ENCODE results near the gene DHPS.

Gene DHPS

GRCh38 chr19:12694641-12695040 is 13.0 kb upstream of the DHPS start:
- DNase-seq = no peak
- no peak for TF ChIP-seq CTCF (IDR thresholded peaks at IDR 0.05; ENCODE audit: low read depth, low read length)
- peaks cover 9% of the 10 kb centered on the region for H3K36me3 ChIP-seq
- no peaks in the 10 kb centered on the region for H3K27me3 ChIP-seq (ENCODE audit: insufficient read depth, low read depth, severe bottlenecking)
- H3K9me3 ChIP-seq (ENCODE audit: severe bottlenecking) = no peaks in the 10 kb centered on the region
- no peak overlapping the region for H3K4me3 ChIP-seq (ENCODE audit: low read depth, low read length)
- H3K27ac ChIP-seq = no peak overlapping the region

- H3K4me3 ChIP-seq (ENCODE audit: low read depth, low read length) = no peak overlapping the region
- TF ChIP-seq CTCF (IDR thresholded peaks at IDR 0.05; ENCODE audit: low read depth, low read length) = no peak
- no peak overlapping the region for H3K27ac ChIP-seq
- no peaks in the 10 kb centered on the region for H3K9me3 ChIP-seq (ENCODE audit: severe bottlenecking)
- H3K36me3 ChIP-seq = no peaks in the 10 kb centered on the region; the same call in 1 of the 2 replicates
- H3K27me3 ChIP-seq (ENCODE audit: insufficient read depth, low read depth, severe bottlenecking) = no peaks in the 10 kb centered on the region
- no peak for DNase-seq
These were observed 11.3 kb upstream of the DHPS start for GRCh38 chr19:12692960-12693359.

- DNase-seq = no peak
- no peaks in the 10 kb centered on the region for H3K9me3 ChIP-seq (ENCODE audit: severe bottlenecking)
- H3K4me3 ChIP-seq (ENCODE audit: low read depth, low read length) = no peak overlapping the region
- no peaks in the 10 kb centered on the region for H3K27me3 ChIP-seq (ENCODE audit: insufficient read depth, low read depth, severe bottlenecking)
- no peak overlapping the region for H3K27ac ChIP-seq
- no peak for TF ChIP-seq CTCF (IDR thresholded peaks at IDR 0.05; ENCODE audit: low read depth, low read length)
- H3K36me3 ChIP-seq = no peaks in the 10 kb centered on the region; the same call in 1 of the 2 replicates
These were observed 8.0 kb upstream of the DHPS start for GRCh38 chr19:12689581-12690216.

GRCh38 chr19:12689012-12689411 is 7.3 kb upstream of the DHPS start:
- Histone ChIP-seq H3K4me3 (ENCODE audit: low read depth, low read length) (no peak overlapping the region), H3K27ac (no peak overlapping the region), H3K27me3 (ENCODE audit: insufficient read depth, low read depth, severe bottlenecking) (no peaks in the 10 kb centered on the region), H3K36me3 (no peaks in the 10 kb centered on the region; the same call in 1 of the 2 replicates), H3K9me3 (ENCODE audit: severe bottlenecking) (no peaks in the 10 kb centered on the region)
- DNase-seq = no peak
- TF ChIP-seq CTCF (IDR thresholded peaks at IDR 0.05; ENCODE audit: low read depth, low read length) = no peak

- TF ChIP-seq CTCF (IDR thresholded peaks at IDR 0.05; ENCODE audit: low read depth, low read length) = no peak
- H3K9me3 ChIP-seq (ENCODE audit: severe bottlenecking) = no peaks in the 10 kb centered on the region
- H3K27me3 ChIP-seq (ENCODE audit: insufficient read depth, low read depth, severe bottlenecking) = no peaks in the 10 kb centered on the region
- no peak within 1 kb of the TSS for H3K27ac ChIP-seq
- no peaks in the 10 kb centered on the region; the same call in 1 of the 2 replicates for H3K36me3 ChIP-seq
- H3K4me3 ChIP-seq (ENCODE audit: low read depth, low read length) = no peak within 1 kb of the TSS
- no peak for DNase-seq
These were observed 6.0 kb upstream of the DHPS start, which contains the start of gene GNG14 for GRCh38 chr19:12687496-12688196. TSS of gene GNG14 (plus strand) at chr19:12687998. CDS start at chr19:12688049, 51 bp downstream.

Measured in WERI-Rb-1 (cell line).